BLaER1 (cell line): Measurements from ENCODE around the gene SS18L1.

Experiments used
- H3K27ac ChIP-seq: shearing (Covaris generic); formaldehyde crosslinking; 2 replicates; pipeline ENCODE4 v1.8.1; 2022
- H3K27me3 ChIP-seq: shearing (Covaris generic); formaldehyde crosslinking; 2 replicates; pipeline ENCODE4 v1.8.1; 2022
- H3K36me3 ChIP-seq: shearing (Covaris generic); formaldehyde crosslinking; 2 replicates; pipeline ENCODE4 v1.8.1; 2022
- H3K4me1 ChIP-seq: shearing (Covaris generic); formaldehyde crosslinking; 2 replicates; pipeline ENCODE4 v1.8.1; 2022
- H3K4me2 ChIP-seq: shearing (Covaris generic); formaldehyde crosslinking; 2 replicates; pipeline ENCODE4 v1.8.1; 2022
- H3K4me3 ChIP-seq: shearing (Covaris generic); formaldehyde crosslinking; 2 replicates; pipeline ENCODE4 v1.8.1; 2022
- H3K9ac ChIP-seq: shearing (Covaris generic); formaldehyde crosslinking; 2 replicates; pipeline ENCODE4 v1.8.1; 2022
- H3K9me3 ChIP-seq: shearing (Covaris generic); formaldehyde crosslinking; 2 replicates; pipeline ENCODE4 v1.8.1; 2022
- H4K20me1 ChIP-seq: shearing (Covaris generic); formaldehyde crosslinking; 2 replicates; pipeline ENCODE4 v1.8.1; 2022
- Cebpa-rat ChIP-seq: shearing (Covaris generic); IDR thresholded peaks from 2 replicates; pipeline ENCODE4 v1.8.1; 2022

SS18L1 gene

DNA sequence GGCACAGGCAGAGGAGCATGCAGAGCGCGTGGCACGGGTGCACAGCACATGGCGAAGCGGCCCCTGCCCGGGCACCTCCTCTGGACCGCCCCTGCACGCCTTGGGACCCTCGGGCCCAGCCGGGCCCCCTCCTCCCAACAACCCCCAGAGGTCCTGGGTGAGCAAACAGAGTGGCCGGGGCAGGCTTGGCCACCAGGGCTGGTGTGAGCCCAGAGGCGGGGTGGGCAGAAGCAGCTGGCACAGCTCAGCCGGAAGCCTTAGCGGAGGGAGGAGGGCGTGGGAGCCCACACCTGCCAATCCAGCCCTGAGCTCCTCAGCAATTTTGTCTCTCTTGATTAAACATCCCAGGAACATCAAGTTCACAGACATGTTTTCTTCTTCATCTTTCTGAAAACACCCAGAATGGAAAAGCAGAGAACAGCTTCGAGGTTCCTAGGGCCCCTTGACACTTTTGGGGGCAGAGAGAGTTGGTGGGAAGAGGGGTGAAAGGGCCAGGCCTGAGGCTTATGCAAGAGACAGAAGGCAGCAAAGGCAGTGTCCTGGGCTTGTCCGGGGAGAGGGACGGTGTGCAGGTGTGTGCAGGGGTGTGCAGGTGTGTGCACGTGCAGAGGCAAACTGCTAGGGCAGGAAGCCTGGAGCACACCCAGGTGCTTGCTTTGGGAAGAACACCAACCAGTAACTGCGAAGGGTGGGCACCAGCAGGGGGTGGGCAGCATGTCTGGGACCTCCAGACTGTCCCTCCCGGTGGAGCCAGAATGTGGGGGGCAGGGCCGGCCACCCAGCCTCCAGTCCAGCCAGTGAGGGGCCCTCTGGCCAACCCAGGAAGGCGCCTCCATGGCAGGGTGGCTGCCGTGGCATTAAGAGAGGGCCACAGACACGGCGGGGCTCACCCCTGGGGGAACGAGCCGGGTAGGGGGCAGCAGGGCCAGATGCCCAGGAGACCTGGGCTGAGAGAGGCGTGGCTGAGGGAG, 71.7 kb downstream of the SS18L1 start:
- peaks cover 62% of the 10 kb centered on the region for H4K20me1 ChIP-seq
- H3K9ac ChIP-seq: 0 out of 2 replicates have a peak overlapping the region, but pooled peaks have one; percentile 19
- H3K9me3 ChIP-seq: no peaks in the 10 kb centered on the region
- TF ChIP-seq Cebpa-rat: no peak
- peak overlapping the region; percentile 12; the same call in 1 of the 2 replicates for H3K4me3 ChIP-seq
- peak overlapping the region; percentile 94 for H3K4me2 ChIP-seq
- peaks cover 43% of the 10 kb centered on the region for H3K27me3 ChIP-seq
- H3K27ac ChIP-seq: peak overlapping the region; percentile 67
- no peaks in the 10 kb centered on the region for H3K36me3 ChIP-seq
- peaks cover 79% of the 10 kb centered on the region for H3K4me1 ChIP-seq

DNA sequence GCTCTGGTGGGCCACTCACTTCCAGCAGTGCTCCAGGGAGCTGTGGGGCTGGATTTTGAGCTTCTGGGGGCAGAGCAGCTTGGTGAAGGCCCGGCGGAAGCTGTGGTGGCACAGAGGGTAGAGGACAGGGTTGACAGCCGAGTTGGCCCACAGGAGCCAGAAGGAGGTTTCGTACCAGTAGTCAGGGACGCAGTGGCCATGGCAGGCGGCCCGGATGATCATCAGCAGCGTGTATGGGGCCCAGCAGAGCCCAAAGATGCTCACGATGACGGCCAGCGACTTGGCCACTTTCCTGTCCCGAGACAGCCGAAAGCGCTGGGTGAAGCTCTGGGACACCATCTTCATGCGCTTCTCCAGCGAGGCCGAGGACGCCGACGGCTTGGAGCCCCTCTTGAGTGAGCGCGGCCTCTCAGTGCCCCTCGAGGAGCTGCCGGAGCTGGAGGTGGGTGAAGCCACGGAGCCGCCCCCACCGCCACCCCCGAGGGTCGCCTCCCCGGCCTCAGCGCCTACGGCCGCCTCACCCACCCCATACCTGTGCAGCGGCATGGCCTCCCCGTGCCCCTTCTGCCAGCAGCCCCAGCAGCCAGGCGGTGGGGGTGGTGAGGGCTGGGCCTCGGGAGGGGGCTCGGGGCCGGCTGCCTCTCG, 72.5 kb downstream of the SS18L1 start:
- peaks cover 51% of the 10 kb centered on the region for H3K27me3 ChIP-seq
- no peak for TF ChIP-seq Cebpa-rat
- H3K4me1 ChIP-seq: peaks cover 80% of the 10 kb centered on the region
- H3K4me3 ChIP-seq: no peak overlapping the region; the same call in 1 of the 2 replicates
- 0 out of 2 replicates have a peak overlapping the region, but pooled peaks have one; percentile 19 for H3K9ac ChIP-seq
- H3K9me3 ChIP-seq: no peaks in the 10 kb centered on the region
- H3K4me2 ChIP-seq: peak overlapping the region; percentile 94
- H4K20me1 ChIP-seq: peaks cover 70% of the 10 kb centered on the region
- H3K27ac ChIP-seq: peak overlapping the region; percentile 67
- H3K36me3 ChIP-seq: no peaks in the 10 kb centered on the region

- no peaks in the 10 kb centered on the region for H3K36me3 ChIP-seq
- no peak for TF ChIP-seq Cebpa-rat
- peaks cover 58% of the 10 kb centered on the region for H3K27me3 ChIP-seq
- H3K4me3 ChIP-seq: no peak overlapping the region
- H4K20me1 ChIP-seq: peaks cover 78% of the 10 kb centered on the region
- peak overlapping the region; percentile 67; the same call in 1 of the 2 replicates for H3K27ac ChIP-seq
- H3K9me3 ChIP-seq: no peaks in the 10 kb centered on the region
- H3K4me1 ChIP-seq: peaks cover 82% of the 10 kb centered on the region
- no peak overlapping the region for H3K9ac ChIP-seq
- H3K4me2 ChIP-seq: peak overlapping the region; percentile 94
These were observed 73.3 kb downstream of the SS18L1 start for GRCh38 chr20:62216636-62217566.

GRCh38 chr20:62217913-62218773, 74.6 kb downstream of the SS18L1 start:
- Histone ChIP-seq H3K27me3 (peaks cover 71% of the 10 kb centered on the region), H3K4me3 (no peak overlapping the region), H4K20me1 (peaks cover 90% of the 10 kb centered on the region), H3K9ac (no peak overlapping the region), H3K27ac (no peak overlapping the region; the same call in 1 of the 2 replicates), H3K4me2 (peak overlapping the region; percentile 94), H3K36me3 (no peaks in the 10 kb centered on the region), H3K9me3 (no peaks in the 10 kb centered on the region), H3K4me1 (peaks cover 78% of the 10 kb centered on the region)
- no peak for TF ChIP-seq Cebpa-rat

DNA sequence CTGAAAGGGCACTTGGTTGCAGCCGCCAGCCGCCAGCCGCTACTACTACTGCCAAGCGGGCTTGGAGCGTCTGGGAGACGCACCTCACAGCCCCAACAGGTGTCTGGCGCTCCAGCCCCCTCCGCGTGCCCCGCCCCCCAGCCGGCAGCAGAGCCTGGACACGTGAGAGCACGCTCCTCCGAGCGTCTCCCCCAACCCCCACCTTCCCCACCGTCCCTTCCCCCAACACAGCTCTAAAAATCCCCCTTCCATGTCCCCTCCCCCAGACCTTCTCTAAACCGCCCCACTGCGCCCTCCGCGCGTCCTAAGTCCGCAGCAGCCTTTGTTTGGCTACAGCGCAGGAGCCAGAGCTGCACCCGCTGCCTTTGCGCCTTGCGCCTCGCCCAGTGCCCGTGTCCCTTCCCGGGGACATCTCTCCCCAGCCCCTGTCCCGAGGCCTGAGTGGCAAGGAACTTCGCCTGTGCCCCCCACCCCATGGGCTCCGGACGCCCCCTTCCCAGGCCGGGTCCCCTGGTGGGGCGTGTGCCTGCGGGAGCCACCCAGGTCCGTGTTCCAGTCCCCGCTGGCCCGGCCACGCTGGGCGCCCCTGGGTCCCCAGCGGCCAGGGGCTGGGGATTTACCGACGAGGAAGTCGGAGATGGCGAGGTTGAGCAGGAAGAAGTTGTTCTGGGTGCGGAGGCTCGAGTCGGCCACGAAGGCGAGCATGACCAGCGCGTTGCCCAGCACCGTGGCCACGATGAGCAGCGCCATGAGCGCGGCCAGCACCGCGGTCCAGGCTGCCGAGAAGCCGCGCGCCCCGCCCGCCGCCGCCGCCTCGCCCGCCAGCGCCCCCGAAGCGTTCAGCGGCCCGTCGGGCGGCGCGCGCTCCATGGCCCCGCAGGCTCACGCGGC, 75.8 kb downstream of the SS18L1 start:
- peak overlapping the region; percentile 94 for H3K4me2 ChIP-seq

GRCh38 chr20:62219992-62220665, 76.6 kb downstream of the SS18L1 start, which contains the start of gene HRH3:
HRH3 (minus strand) TSS chr20:62220278; CDS start chr20:62219970, 308 bp downstream.
- Histone ChIP-seq H3K27me3 (peaks cover 69% of the 10 kb centered on the region), H3K9me3 (no peaks in the 10 kb centered on the region), H3K4me3 (peak within 1 kb of the TSS; percentile 67), H4K20me1 (peaks cover 87% of the 10 kb centered on the region), H3K27ac (no peak within 1 kb of the TSS), H3K4me2 (peak within 1 kb of the TSS; percentile 94), H3K36me3 (no peaks in the 10 kb centered on the region), H3K4me1 (peaks cover 81% of the 10 kb centered on the region), H3K9ac (no peak within 1 kb of the TSS)
- no peak for TF ChIP-seq Cebpa-rat

More for the DNA sequence above, 75.8 kb downstream of the SS18L1 start:
- Histone ChIP-seq H3K4me3 (peak overlapping the region; percentile 67), H3K27ac (no peak overlapping the region), H3K36me3 (no peaks in the 10 kb centered on the region), H3K27me3 (peaks cover 71% of the 10 kb centered on the region), H4K20me1 (peaks cover 95% of the 10 kb centered on the region), H3K9me3 (no peaks in the 10 kb centered on the region), H3K4me1 (peaks cover 83% of the 10 kb centered on the region), H3K9ac (no peak overlapping the region)
- TF ChIP-seq Cebpa-rat: no peak

GRCh38 chr20:62220666-62221568, 77.3 kb downstream of the SS18L1 start:
- H3K36me3 ChIP-seq: no peaks in the 10 kb centered on the region
- H3K27me3 ChIP-seq: peaks cover 69% of the 10 kb centered on the region
- no peak overlapping the region for H3K4me3 ChIP-seq
- no peak overlapping the region for H3K27ac ChIP-seq
- H3K4me2 ChIP-seq: peak overlapping the region; percentile 94
- H4K20me1 ChIP-seq: peaks cover 79% of the 10 kb centered on the region
- H3K4me1 ChIP-seq: peaks cover 81% of the 10 kb centered on the region
- H3K9me3 ChIP-seq: no peaks in the 10 kb centered on the region
- TF ChIP-seq Cebpa-rat: no peak
- no peak overlapping the region for H3K9ac ChIP-seq
